Activated CD4-positive, alpha-beta memory T cell treated with anti-CD3 and anti-CD28 coated beads for 36 hours (primary cell): ENCODE data around the gene GARIN3. TPM values are rescaled to one million over a fixed set of nuclear protein-coding genes. Genes with fewer than 3 reads are reported as not detected.

Experiments
- CTCF ChIA-PET: fragments of 350-600 bp; sonication (Branson Sonifier 250); formaldehyde crosslinking; loops from one replicate; lab custom pipeline; 2021; ENCODE audit warnings: antibody characterized with exemption, inconsistent platforms; lab: Charles Lee
- POLR2A ChIA-PET: fragments of 350-600 bp; sonication (Branson Sonifier 250); formaldehyde crosslinking; loops from one replicate; lab custom pipeline; 2021; ENCODE audit warnings: antibody characterized with exemption; lab: Charles Lee
- DNase-seq: peaks from one replicate; pipeline ENCODE4 v3.0.0-alpha.2; 2020
- H3K27ac Mint-ChIP-seq: one replicate; pipeline ENCODE4 v1.8.0; 2021; ENCODE audit warnings: mixed read lengths
- H3K27me3 Mint-ChIP-seq: one replicate; pipeline ENCODE4 v1.8.0; 2021; ENCODE audit warnings: mixed read lengths
- H3K36me3 Mint-ChIP-seq: one replicate; pipeline ENCODE4 v1.8.0; 2021; ENCODE audit warnings: mixed read lengths
- H3K4me1 Mint-ChIP-seq: one replicate; pipeline ENCODE4 v1.8.0; 2021; ENCODE audit warnings: low read depth, mixed read lengths
- H3K4me3 Mint-ChIP-seq: one replicate; pipeline ENCODE4 v1.8.0; 2021; ENCODE audit warnings: mild to moderate bottlenecking, mixed read lengths
- H3K9me3 Mint-ChIP-seq: one replicate; pipeline ENCODE4 v1.8.0; 2021; ENCODE audit warnings: mixed read lengths
- intact Hi-C: fragments of 100-400 bp; cut with micrococcal nuclease; formaldehyde crosslinking; loops from one replicate; pipeline ENCODE4 v1.15.1; 2023
- total RNA-seq, 2 experiments: library from RNA; stranded (reverse); gene quantifications; one replicate each; pipeline ENCODE4 v1.2.3, GENCODE V29; 2021

The GARIN3 gene
- total RNA-seq, 2 experiments from 2014 or later = 1.3 to 1.4 TPM

DNA sequence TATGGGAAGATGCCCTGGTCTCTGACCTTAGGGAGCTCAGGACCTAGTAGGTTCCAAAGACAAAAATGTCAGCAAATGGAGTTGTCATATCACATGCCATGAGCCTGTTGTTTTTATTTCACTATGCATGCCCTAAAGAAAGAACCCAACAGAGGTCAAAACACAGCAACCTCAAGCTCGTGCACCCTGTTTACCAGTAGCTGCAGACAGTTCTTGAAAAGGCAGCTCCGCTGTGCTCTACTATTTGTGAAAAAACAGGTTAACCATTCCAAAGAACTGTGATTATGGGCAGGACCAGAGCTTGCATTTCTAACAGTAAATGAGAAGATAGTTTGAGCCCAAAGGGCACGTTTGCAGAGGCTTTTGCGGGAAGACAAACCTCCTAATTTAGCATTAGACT lies 37.4 kb upstream of the GARIN3 start:
- Mint-ChIP-seq H3K9me3 (no peaks in the 10 kb centered on the region), H3K4me1 (peaks cover 87% of the 10 kb centered on the region), H3K27ac (peak overlapping the region; percentile 95), H3K36me3 (peaks cover 68% of the 10 kb centered on the region), H3K27me3 (no peaks in the 10 kb centered on the region), H3K4me3 (peak overlapping the region; percentile 48)
- ChIA-PET CTCF (interaction anchor here (0.8 to 1.8 kb wide), 4 partner anchors 18 to 55 kb away, joined by 3 to 5 read pairs (median 4); no protein-coding TSS in a partner anchor), POLR2A (interaction anchor here (1.0 to 4.4 kb wide), 8 partner anchors 8 to 69 kb away, joined by 3 to 42 read pairs (median 5); no protein-coding TSS in a partner anchor)
- intact Hi-C loops = no loop called here
- DNase-seq = peak; percentile 24

DNA sequence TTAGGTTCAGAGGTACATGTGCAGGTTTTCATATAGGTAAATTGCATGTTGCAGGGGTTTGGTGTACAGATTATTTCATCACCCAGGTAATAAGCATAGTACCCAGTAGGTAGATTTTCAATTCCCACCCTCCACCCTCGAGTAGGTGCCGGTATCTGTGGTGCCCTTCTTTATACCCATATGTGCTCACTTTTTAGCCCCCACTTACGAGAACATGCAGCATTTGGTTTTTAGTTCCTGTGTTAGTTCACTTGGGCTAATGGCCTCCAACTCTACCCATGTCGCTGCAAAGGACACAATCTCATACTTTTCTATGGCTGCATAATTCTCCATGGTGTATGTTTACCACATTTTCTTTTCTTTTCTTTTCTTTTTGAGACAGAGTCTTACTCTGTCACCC lies 35.8 kb upstream of the GARIN3 start:
- peak overlapping the region; percentile 95 for H3K27ac Mint-ChIP-seq
- CTCF ChIA-PET = no interaction called here
- no peaks in the 10 kb centered on the region for H3K27me3 Mint-ChIP-seq
- POLR2A ChIA-PET = interaction anchor here (2.3 to 4.4 kb wide), 2 partner anchors 13 to 15 kb away, joined by 13 to 42 read pairs; no protein-coding TSS in a partner anchor
- DNase-seq = peak; percentile 11
- no peaks in the 10 kb centered on the region for H3K9me3 Mint-ChIP-seq
- peaks cover 90% of the 10 kb centered on the region for H3K4me1 Mint-ChIP-seq
- H3K4me3 Mint-ChIP-seq = peak overlapping the region; percentile 60
- peaks cover 68% of the 10 kb centered on the region for H3K36me3 Mint-ChIP-seq
- intact Hi-C loops = no loop called here

DNA sequence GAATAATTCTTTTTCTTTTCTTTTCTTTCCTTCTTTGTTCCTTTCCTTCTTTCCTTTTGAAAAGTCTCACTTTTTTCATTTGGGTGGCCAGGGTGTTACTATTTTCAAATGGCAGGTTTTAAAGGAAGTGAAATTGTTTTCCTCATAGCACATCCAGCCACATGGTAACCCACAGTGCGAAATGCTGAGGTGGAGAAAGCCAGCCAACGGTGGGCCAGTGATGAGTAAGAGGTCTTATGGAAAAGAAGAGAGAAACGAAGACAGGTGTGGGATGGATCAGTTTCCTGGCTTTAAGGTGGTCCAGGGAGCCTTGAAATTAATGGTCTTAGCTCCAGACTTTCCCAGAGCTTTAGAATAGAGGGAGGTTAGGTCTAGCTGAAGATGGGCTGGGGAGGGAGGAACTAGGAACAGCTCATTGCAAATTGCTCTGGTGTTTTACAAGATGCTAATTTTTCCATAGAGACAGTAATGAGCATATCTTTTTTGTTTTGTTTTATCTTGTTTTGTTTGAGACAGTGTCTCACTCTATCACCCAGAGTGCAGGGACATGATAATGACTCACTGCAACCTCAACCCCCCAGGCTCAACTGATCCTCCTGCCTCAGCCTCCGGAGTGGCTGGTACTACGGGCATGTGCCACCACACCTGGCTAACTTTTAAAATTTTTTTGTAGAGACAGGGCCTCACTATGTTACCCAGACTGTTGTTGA lies 32.4 kb upstream of the GARIN3 start:
- Mint-ChIP-seq H3K27ac (peak overlapping the region; percentile 95), H3K4me3 (peak overlapping the region; percentile 53), H3K27me3 (no peaks in the 10 kb centered on the region), H3K4me1 (peaks cover 94% of the 10 kb centered on the region), H3K9me3 (no peaks in the 10 kb centered on the region), H3K36me3 (peaks cover 76% of the 10 kb centered on the region)
- CTCF ChIA-PET = interaction anchor here (0.6 to 3.9 kb wide), 8 partner anchors 9 to 520 kb away, joined by 3 to 20 read pairs (median 3); partner anchors contain the start of gene ITK
- peak; percentile 77 for DNase-seq
- intact Hi-C loops = loop anchor here (1.0 kb wide), 5 partner anchors 9 to 26 kb away; partner anchors contain the start of gene ITK
- POLR2A ChIA-PET = interaction anchor here (1.0 to 24.1 kb wide), 7 partner anchors 9 to 26 kb away, joined by 3 to 368 read pairs (median 14); partner anchors contain the start of gene ITK

DNA sequence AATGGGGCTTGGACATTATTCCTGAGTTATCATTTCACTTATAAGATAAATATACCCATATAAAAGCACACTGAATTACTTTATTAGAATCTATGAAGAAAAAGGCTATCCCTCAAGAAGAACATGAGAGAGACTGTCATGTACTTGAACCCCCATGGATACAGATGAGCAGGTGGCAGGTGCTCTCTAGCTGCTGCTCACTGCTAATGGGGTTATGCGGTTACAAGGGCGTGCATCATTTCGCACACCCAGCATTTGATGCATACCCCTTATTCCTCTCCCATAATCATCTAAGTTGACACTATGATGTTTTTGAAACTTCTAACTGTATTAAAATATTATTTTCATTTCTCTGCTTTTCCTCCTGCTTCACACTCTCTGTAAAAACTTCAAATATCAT lies 31.0 kb upstream of the GARIN3 start:
- ChIA-PET CTCF (interaction anchor here (1.1 to 3.9 kb wide), 3 partner anchors 22 to 48 kb away, joined by 3 to 20 read pairs (median 3); no protein-coding TSS in a partner anchor), POLR2A (interaction anchor here (0.5 to 24.1 kb wide), 6 partner anchors 10 to 50 kb away, joined by 3 to 368 read pairs (median 8); partner anchors contain the start of gene ITK)
- H3K36me3 Mint-ChIP-seq = peaks cover 80% of the 10 kb centered on the region
- H3K9me3 Mint-ChIP-seq = no peaks in the 10 kb centered on the region
- peak overlapping the region; percentile 95 for H3K27ac Mint-ChIP-seq
- peak overlapping the region; percentile 57 for H3K4me3 Mint-ChIP-seq
- H3K27me3 Mint-ChIP-seq = no peaks in the 10 kb centered on the region
- peak; percentile 55 for DNase-seq
- peaks cover 95% of the 10 kb centered on the region for H3K4me1 Mint-ChIP-seq
- intact Hi-C loops = no loop called here

DNA sequence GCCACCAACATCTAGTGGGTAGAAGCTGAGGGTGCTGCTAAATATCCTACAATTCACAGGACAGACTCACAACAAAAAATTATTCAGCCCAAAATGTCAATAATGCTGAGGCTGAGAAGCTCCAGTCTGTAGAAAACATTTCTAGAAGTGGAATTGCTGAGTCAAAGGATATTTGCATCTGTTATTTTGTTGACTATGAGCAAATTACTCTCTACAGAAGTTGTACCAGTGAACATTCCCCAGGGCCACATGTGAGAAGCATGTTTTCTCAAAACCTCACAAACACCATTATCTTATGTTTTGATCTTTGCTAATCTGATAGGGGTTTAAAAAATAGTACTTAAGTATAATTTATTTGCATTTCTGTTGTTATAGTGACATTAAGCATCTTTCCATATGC lies 30.0 kb upstream of the GARIN3 start:
- Mint-ChIP-seq H3K4me1 (peaks cover 94% of the 10 kb centered on the region), H3K4me3 (peak overlapping the region; percentile 60), H3K36me3 (peaks cover 79% of the 10 kb centered on the region), H3K27ac (peak overlapping the region; percentile 90), H3K27me3 (no peaks in the 10 kb centered on the region), H3K9me3 (no peaks in the 10 kb centered on the region)
- ChIA-PET POLR2A (interaction anchor here (0.8 to 24.1 kb wide), 6 partner anchors 8 to 76 kb away, joined by 3 to 368 read pairs (median 8); partner anchors contain the start of gene ITK), CTCF (interaction anchor here (1.0 to 1.2 kb wide), 2 partner anchors 9 to 24 kb away, joined by 3 read pairs; no protein-coding TSS in a partner anchor)
- intact Hi-C loops = no loop called here
- DNase-seq = no peak

DNA sequence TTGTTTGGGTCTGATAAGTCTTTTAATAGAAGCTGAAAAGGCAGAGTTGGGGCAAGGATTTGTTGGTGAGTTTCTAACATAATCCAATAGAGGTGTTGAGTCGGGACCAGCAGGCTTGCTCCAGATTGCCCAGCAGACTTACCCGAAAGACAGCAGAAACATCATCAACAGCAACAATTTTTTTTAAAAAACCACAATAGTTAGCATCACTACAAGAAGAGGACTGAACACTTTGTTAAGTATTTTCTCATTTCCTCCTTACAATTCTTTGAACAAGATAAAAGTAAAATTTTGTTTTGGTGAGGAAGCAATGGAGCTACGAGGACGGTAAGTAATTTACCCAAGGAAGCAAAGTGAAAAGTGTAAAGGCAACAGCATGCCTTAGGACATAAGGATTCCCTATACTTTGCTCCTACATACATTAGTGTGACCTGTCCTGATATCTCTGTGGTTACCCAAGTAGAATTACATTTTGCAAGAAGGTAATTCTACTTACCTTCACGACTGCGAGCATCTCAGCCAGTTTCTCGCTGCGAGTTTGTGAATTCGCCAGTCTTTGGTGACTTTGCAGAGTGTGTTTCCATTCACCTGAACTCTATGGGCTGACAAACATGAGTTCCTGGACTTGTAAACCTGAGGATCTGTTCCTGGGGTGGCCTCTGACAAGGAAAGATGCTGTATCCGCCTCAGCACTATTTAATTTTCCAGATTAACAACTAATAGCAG lies 27.8 kb upstream of the GARIN3 start:
- no peaks in the 10 kb centered on the region for H3K27me3 Mint-ChIP-seq
- CTCF ChIA-PET = interaction anchor here (0.6 to 1.0 kb wide), 4 partner anchors 11 to 130 kb away, joined by 3 to 4 read pairs (median 4); no protein-coding TSS in a partner anchor
- intact Hi-C loops = loop anchor here (1.0 to 5.0 kb wide), 2 partner anchors 10 to 37 kb away; no protein-coding TSS in a partner anchor
- peaks cover 89% of the 10 kb centered on the region for H3K4me1 Mint-ChIP-seq
- POLR2A ChIA-PET = interaction anchor here (1.8 to 24.1 kb wide), 3 partner anchors 10 to 26 kb away, joined by 7 to 368 read pairs (median 178); partner anchors contain the start of gene ITK
- peak overlapping the region; percentile 69 for H3K4me3 Mint-ChIP-seq
- no peaks in the 10 kb centered on the region for H3K9me3 Mint-ChIP-seq
- peak overlapping the region; percentile 90 for H3K27ac Mint-ChIP-seq
- peaks cover 83% of the 10 kb centered on the region for H3K36me3 Mint-ChIP-seq
- no peak for DNase-seq

DNA sequence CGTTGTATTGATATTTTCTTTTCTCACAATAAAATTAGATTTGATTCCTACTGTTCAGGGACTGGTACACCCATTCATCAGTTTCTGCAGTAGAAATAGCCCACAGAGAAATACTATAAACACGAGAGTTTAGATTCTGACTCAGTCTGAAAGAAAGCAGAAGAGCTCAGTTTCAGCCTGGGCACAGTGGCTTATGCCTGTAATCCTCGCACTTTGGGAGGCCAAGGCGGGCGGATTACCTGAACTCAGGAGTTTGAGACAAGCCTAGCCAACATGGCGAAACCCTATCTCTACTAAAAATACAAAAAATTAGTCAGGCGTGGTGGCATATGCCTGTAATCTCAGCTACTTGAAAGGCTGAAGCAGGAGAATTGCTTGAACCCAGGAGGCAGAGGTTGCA lies 23.2 kb upstream of the GARIN3 start:
- Mint-ChIP-seq H3K27ac (peak overlapping the region; percentile 100), H3K4me1 (peaks cover 75% of the 10 kb centered on the region), H3K9me3 (no peaks in the 10 kb centered on the region), H3K4me3 (peak overlapping the region; percentile 99), H3K27me3 (no peaks in the 10 kb centered on the region), H3K36me3 (peaks cover 89% of the 10 kb centered on the region)
- POLR2A ChIA-PET = interaction anchor here (0.6 to 24.1 kb wide), 14 partner anchors 7 to 130 kb away, joined by 3 to 368 read pairs (median 14); partner anchors contain the start of genes ITK and MED7
- DNase-seq = peak; percentile 76
- CTCF ChIA-PET = interaction anchor here (0.7 to 4.7 kb wide), 13 partner anchors 8 to 83 kb away, joined by 3 to 27 read pairs (median 4); partner anchors contain the start of gene ITK
- intact Hi-C loops = loop anchor here (1.0 kb wide), 3 partner anchors 9 to 33 kb away; partner anchors contain the start of gene ITK

DNA sequence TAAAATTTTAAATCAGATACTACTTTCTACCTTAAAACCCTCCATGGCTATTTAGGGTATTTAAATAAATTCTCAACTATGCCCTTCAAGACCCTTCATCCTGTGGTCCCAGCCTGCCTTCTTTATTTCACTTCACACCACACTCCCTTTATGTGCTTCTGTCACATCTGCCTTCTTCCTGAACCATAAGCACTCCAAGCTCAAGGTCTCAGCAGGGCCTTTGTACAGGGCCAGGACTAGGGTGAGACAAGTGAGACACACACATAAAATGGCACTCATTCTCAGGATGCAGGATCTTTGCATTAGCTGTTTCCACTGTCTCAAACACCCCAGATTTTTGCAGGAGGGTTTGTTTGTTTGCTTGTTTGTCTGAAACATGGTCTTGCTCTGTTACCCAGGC lies 22.2 kb upstream of the GARIN3 start:
- POLR2A ChIA-PET = interaction anchor here (0.7 to 24.1 kb wide), 17 partner anchors 6 to 157 kb away, joined by 3 to 368 read pairs (median 12); partner anchors contain the start of genes ITK and MED7
- Mint-ChIP-seq H3K9me3 (no peaks in the 10 kb centered on the region), H3K27ac (peak overlapping the region; percentile 100), H3K4me3 (peak overlapping the region; percentile 99), H3K36me3 (peaks cover 89% of the 10 kb centered on the region), H3K4me1 (peaks cover 67% of the 10 kb centered on the region), H3K27me3 (no peaks in the 10 kb centered on the region)
- intact Hi-C loops = no loop called here
- CTCF ChIA-PET = interaction anchor here (1.1 to 4.7 kb wide), 7 partner anchors 20 to 84 kb away, joined by 3 to 27 read pairs (median 4); partner anchors contain the start of gene MED7
- no peak for DNase-seq

DNA sequence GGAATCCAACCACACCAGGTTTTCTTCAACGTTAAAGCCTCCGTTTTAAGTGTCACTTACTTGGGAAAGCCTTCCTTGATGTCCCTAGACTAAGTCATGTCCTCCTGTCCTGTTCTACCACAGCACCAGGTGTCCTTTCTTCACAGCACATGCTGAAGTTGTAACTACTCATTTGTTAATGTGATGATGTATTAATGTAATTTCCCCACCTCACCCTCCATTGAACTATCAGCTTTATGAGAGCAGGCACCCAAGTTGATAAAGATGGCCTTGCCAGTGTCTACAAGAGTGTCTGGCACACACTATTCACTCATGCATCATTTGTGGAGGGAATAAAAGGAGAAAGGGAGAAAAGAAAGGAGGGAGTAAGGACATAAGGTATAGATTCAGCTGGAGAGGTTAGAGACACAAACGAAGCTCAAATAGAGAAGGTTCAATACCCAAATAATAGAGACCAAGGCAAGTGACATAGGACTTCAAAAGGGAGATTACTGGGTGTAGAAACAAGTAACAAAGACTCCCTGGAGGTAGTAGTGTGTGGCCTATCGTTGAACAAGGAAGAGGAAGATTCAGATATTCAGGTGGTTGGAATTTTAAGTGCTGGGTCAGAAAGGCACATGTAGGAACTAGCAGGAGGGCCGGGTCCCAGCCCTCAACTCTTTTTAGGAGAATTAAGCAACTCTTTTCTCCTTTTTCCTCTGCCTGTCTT lies 21.1 kb upstream of the GARIN3 start:
- Mint-ChIP-seq H3K27me3 (no peaks in the 10 kb centered on the region), H3K36me3 (peaks cover 89% of the 10 kb centered on the region), H3K4me1 (peaks cover 56% of the 10 kb centered on the region), H3K4me3 (peak overlapping the region; percentile 99), H3K9me3 (no peaks in the 10 kb centered on the region), H3K27ac (peak overlapping the region; percentile 100)
- CTCF ChIA-PET = interaction anchor here (1.2 to 4.7 kb wide), 4 partner anchors 11 to 38 kb away, joined by 3 to 27 read pairs (median 12); no protein-coding TSS in a partner anchor
- DNase-seq = no peak
- POLR2A ChIA-PET = interaction anchor here (0.8 to 24.1 kb wide), 16 partner anchors 5 to 158 kb away, joined by 3 to 368 read pairs (median 10); partner anchors contain the start of genes ITK and MED7
- intact Hi-C loops = loop anchor here (2.0 kb wide), 1 partner anchor 66 kb away; no protein-coding TSS in a partner anchor

DNA sequence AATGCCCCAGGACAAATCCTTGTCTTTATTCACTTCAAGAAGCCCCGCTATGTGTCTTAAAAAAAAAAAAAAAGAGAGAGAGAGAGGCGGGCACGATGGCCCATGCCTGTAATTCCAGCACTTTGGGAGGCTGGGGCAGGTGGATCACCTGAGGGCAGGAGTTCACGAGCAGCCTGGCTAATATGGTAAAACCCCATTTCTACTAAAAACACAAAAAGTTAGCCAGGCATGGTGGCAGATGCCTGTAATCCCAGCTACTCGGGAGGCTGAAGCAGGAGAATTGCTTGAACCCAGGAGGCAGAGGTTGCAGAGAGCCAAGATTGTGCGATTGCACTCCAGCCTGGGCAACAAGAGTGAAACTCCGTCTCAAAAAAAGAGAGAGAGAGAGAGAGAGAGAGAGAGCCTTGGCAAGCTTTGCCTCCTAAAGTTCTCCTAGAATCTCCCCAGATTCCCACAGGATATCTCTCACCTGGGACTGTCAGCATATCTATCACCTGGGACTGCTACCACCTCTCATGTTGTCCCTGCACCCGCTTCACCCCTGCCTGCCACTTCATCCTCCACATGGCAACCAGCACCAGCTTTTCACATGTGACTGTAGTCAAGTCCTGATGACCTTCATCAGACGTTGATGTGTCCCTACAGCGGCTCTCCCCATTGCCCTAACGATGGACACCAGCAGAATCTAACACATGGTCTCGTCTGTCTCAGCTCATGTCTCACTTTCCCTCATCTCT lies 20.4 kb upstream of the GARIN3 start:
- no peaks in the 10 kb centered on the region for H3K9me3 Mint-ChIP-seq
- CTCF ChIA-PET = interaction anchor here (0.6 to 4.7 kb wide), 5 partner anchors 12 to 122 kb away, joined by 3 to 27 read pairs (median 3); no protein-coding TSS in a partner anchor
- H3K4me3 Mint-ChIP-seq = peak overlapping the region; percentile 99
- no peaks in the 10 kb centered on the region for H3K27me3 Mint-ChIP-seq
- POLR2A ChIA-PET = interaction anchor here (0.8 to 24.1 kb wide), 13 partner anchors 4 to 86 kb away, joined by 3 to 368 read pairs (median 14); partner anchors contain the start of genes ITK and MED7
- peaks cover 90% of the 10 kb centered on the region for H3K36me3 Mint-ChIP-seq
- peak overlapping the region; percentile 100 for H3K27ac Mint-ChIP-seq
- DNase-seq = peak; percentile 55
- intact Hi-C loops = loop anchor here (2.0 kb wide), 1 partner anchor 66 kb away; no protein-coding TSS in a partner anchor
- peaks cover 50% of the 10 kb centered on the region for H3K4me1 Mint-ChIP-seq
